ENCODE measurements around the gene INSC.

The INSC gene

GRCh38 chr11:15107730-15108515 lies 6.8 kb upstream of the INSC start:
- DNase-seq (ENCODE audit: extremely low spot score, insufficient read length, low read depth) (no peak), FAIRE-seq (peak; percentile 64)

DNA sequence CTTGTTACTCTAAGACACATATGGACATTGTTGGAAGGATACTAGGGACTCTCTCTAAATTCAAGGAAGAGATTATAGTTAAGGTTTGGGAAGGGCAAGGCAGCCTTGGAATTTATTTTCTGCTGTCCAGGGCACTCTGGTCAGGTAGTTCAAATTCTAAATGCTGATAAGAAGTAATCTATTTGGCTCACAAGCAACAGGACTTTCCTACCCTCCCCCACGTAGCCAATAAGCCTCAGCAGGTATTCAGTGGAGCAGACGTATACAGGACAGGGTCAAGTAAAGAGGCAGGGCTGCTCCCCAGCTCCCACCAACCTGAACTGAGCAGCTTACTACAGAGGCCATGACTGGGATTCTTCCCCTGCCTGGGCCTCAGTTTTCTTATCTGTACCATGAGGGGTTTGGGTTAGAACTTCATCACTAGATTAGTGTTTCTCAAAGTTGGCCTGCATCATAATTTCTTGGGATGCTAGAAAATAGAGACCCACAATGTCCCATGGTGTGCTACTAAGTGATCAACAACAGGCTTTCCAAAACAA lies 6.1 kb upstream of the INSC start:
- no peak for FAIRE-seq
- no peak for DNase-seq (ENCODE audit: extremely low spot score, insufficient read length, low read depth)

GRCh38 chr11:15109602-15110001 lies 5.1 kb upstream of the INSC start:
- DNase-seq (ENCODE audit: extremely low spot score, insufficient read length, low read depth) (no peak), FAIRE-seq (no peak)

- FAIRE-seq (no peak), DNase-seq (ENCODE audit: extremely low spot score, insufficient read length, low read depth) (no peak)
These were observed 3.5 kb upstream of the INSC start for GRCh38 chr11:15111215-15111614.

DNA sequence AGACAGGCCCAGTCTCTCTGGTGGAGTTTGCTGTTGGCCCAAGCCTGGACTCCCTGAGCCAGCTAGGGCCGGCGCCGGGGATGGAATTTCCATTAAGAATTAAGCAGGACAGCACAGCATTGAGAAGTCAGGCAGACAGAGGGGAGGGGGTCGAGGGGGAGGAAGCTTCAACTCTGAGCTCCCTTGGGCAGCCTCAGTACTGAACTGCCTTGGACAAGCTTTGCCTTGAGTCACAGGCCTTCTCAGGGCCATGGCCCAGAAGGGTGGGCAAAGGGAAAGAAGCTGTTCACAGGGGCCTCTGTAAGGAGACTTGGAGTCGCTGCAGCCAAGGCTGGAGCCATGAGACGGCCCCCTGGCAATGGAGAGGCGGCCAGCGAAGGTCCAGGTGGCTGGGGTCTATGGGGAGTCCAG lies 2.6 kb upstream of the INSC start:
- no peak for DNase-seq (ENCODE audit: extremely low spot score, insufficient read length, low read depth)
- FAIRE-seq: no peak

GRCh38 chr11:15113381-15113780 lies 1.3 kb upstream of the INSC start:
- peak; percentile 94 for FAIRE-seq
- DNase-seq (ENCODE audit: extremely low spot score, insufficient read length, low read depth): peak; percentile 37

- DNase-seq (ENCODE audit: extremely low spot score, insufficient read length, low read depth): no peak
- no peak for FAIRE-seq
These were observed 963 bp downstream of the INSC start for GRCh38 chr11:15115686-15116085.

GRCh38 chr11:15117751-15118150 lies 3.0 kb downstream of the INSC start:
- FAIRE-seq (no peak), DNase-seq (ENCODE audit: extremely low spot score, insufficient read length, low read depth) (no peak)

- no peak for DNase-seq (ENCODE audit: extremely low spot score, insufficient read length, low read depth)
- peak; percentile 35 for FAIRE-seq
These were observed 3.7 kb downstream of the INSC start for GRCh38 chr11:15118431-15118830.

- FAIRE-seq (no peak), DNase-seq (ENCODE audit: extremely low spot score, insufficient read length, low read depth) (no peak)
These were observed 4.6 kb downstream of the INSC start for GRCh38 chr11:15119352-15119751.

- DNase-seq (ENCODE audit: extremely low spot score, insufficient read length, low read depth): no peak
These were observed 5.1 kb downstream of the INSC start for GRCh38 chr11:15119826-15120225.

DNA sequence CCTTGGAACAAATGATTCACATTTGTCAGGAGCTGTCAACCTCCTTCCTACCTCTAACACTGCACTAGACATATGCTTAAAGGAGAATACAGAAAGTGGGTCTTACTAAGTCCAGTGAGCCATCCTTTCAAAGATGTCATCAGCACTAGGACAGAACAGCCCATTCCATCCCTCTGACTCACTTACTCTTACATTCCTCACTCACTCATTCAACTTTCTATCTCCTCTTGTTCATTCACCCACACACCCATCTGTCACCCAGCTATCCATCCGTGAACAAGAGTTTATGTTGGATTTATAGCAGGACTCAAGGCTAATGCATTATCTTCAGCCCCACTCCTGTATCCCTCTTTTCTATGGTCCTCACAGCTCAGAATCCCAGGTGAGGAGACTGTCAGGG lies 9.1 kb downstream of the INSC start:
- DNase-seq (ENCODE audit: extremely low spot score, insufficient read length, low read depth) (no peak), FAIRE-seq (no peak)

More at GRCh38 chr11:15119826-15120225, 5.1 kb downstream of the INSC start:
- FAIRE-seq: no peak

DNA sequence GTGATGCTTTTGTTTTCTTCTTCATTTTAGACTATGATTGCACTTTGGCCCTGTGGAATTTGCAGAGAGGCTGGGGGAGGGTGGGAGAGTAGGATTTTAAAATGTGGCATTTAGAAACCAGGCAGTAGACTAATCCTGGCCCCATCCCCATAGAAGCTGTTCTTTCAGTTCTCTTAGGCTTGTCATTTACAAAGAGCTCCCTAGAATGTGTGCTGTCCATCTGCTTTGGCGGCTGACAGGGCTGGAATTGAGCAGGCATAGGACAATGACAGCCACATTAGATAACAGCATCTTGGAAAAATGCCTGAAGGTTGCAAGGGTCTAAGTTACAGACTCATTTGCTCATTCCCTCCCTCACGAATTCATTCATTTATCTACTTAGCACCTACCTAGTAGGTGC lies 9.8 kb downstream of the INSC start:
- no peak for FAIRE-seq
- DNase-seq (ENCODE audit: extremely low spot score, insufficient read length, low read depth): no peak

- no peak for FAIRE-seq
- no peak for DNase-seq (ENCODE audit: extremely low spot score, insufficient read length, low read depth)
These were observed 12.6 kb downstream of the INSC start for GRCh38 chr11:15127341-15127740.

DNA sequence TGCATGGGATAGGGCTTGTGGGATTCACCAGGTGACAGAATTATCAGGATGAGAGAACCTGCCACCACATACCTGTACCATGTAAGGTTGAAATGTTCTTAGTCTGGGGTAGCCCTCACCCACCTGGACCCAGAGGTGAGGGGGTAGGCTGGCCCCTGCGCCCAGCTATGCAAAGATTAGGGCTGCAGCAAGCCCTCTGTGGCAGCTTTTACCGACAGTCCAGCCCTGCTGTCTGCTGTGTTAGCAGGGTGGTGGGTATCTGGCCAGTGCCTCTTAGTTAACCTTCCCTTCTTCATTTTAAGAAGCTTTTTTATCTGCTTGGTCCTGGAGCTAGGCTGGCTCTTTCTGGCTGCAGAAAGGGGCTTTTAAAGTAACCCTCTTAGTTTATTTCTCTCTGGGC lies 13.9 kb downstream of the INSC start:
- no peak for DNase-seq (ENCODE audit: extremely low spot score, insufficient read length, low read depth)
- no peak for FAIRE-seq

DNA sequence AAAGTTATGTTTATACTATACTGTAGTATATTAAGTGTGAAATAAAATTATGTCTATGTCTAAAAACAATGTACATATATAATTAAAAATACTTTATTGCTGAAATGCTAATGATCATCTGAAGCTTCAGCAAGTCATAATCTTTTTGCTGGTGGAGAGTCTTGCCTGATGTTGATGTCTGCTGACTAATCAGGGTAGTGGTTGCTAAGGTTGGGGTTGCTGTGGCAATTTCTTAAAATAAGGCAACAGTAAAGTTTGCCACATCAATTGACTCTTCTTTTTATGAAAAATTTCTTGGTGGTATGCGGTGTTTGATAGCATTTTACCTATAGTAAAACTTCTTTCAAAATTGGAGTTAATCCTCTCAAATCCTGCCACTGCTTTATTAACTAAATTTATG lies 21.4 kb downstream of the INSC start:
- no peak for FAIRE-seq
- DNase-seq (ENCODE audit: extremely low spot score, insufficient read length, low read depth): no peak

- FAIRE-seq: no peak
- no peak for DNase-seq (ENCODE audit: extremely low spot score, insufficient read length, low read depth)
These were observed 24.5 kb downstream of the INSC start for GRCh38 chr11:15139096-15139770.

GRCh38 chr11:15139958-15140659 lies 25.4 kb downstream of the INSC start:
- DNase-seq (ENCODE audit: extremely low spot score, insufficient read length, low read depth) (no peak), FAIRE-seq (no peak)

DNA sequence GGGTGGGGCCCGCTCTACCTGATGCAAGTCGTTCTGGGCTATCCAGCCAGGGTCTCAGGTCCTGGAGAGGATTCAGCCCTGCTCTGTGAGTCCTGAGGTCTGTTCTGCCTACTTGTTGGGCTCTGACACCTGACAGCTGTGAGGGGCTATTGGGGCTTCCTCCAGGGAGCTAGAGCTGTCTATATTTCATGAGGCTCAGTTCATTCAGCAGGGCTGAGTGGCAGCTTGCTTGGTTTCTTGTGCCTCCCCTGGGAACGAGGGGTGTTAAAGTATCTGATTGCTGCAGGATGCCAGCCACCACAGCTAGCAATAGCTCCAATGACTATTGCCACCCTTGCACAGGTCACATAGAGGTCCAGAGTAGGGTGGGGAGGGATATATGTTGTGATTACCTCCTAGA lies 26.7 kb downstream of the INSC start:
- DNase-seq (ENCODE audit: extremely low spot score, insufficient read length, low read depth) (no peak), FAIRE-seq (no peak)

DNA sequence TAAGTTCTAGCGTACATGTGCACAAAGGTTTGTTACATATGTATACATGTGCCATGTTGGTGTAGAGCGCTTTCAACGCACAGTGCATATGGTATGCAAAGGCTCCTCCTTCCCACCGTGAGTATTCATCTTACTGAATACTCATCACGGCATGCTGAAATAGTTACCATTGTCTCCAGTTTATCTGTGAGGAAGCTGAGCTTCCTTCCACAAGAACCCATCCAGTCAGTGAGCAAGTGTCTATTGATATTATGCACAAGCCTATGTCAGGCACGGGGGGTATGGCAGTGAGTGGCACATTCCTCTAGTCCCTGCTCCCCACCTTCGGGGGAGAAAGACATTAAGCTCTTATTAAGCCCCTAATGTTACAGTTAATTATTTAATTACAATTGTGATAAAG lies 28.1 kb downstream of the INSC start:
- FAIRE-seq (no peak), DNase-seq (ENCODE audit: extremely low spot score, insufficient read length, low read depth) (no peak)

DNA sequence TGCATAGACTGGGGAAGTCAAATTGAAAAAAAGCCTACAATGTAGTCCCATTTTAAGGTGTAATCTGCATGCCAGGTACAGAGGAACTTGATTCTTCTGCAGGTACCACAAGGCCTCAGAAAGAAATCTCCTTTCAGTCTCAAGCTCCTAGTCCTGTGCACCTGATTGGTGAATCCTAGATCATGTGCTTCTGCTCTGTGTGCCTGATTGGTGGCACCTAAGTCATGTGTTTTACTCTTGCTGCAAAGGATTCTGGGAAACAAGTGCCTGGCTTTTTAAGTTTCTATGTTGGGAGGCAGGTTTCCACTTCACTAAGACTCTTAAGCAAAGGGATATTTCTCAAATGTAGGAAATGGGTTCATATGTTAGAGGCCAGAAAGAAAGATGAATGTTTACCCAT lies 29.1 kb downstream of the INSC start:
- no peak for DNase-seq (ENCODE audit: extremely low spot score, insufficient read length, low read depth)
- no peak for FAIRE-seq

All from GM18507 (cell line).